BLaER1 (cell line): ENCODE data around the gene MMS19.

Source experiments
- H3K27ac ChIP-seq: shearing (Covaris generic); formaldehyde crosslinking; 2 replicates; pipeline ENCODE4 v1.8.1; 2022
- H3K27me3 ChIP-seq: shearing (Covaris generic); formaldehyde crosslinking; 2 replicates; pipeline ENCODE4 v1.8.1; 2022
- H3K36me3 ChIP-seq: shearing (Covaris generic); formaldehyde crosslinking; 2 replicates; pipeline ENCODE4 v1.8.1; 2022
- H3K4me1 ChIP-seq: shearing (Covaris generic); formaldehyde crosslinking; 2 replicates; pipeline ENCODE4 v1.8.1; 2022
- H3K4me2 ChIP-seq: shearing (Covaris generic); formaldehyde crosslinking; 2 replicates; pipeline ENCODE4 v1.8.1; 2022
- H3K4me3 ChIP-seq: shearing (Covaris generic); formaldehyde crosslinking; 2 replicates; pipeline ENCODE4 v1.8.1; 2022
- H3K9ac ChIP-seq: shearing (Covaris generic); formaldehyde crosslinking; 2 replicates; pipeline ENCODE4 v1.8.1; 2022
- H3K9me3 ChIP-seq: shearing (Covaris generic); formaldehyde crosslinking; 2 replicates; pipeline ENCODE4 v1.8.1; 2022
- H4K20me1 ChIP-seq: shearing (Covaris generic); formaldehyde crosslinking; 2 replicates; pipeline ENCODE4 v1.8.1; 2022
- Cebpa-rat ChIP-seq: shearing (Covaris generic); IDR thresholded peaks from 2 replicates; pipeline ENCODE4 v1.8.1; 2022

The MMS19 gene

GRCh38 chr10:97517096-97517750, 19.0 kb upstream of the MMS19 start:
- peak overlapping the region; percentile 67; the same call in 1 of the 2 replicates for H3K4me2 ChIP-seq
- no peak for TF ChIP-seq Cebpa-rat
- H3K27ac ChIP-seq, result no peak overlapping the region
- no peaks in the 10 kb centered on the region for H3K27me3 ChIP-seq
- no peaks in the 10 kb centered on the region for H3K9me3 ChIP-seq
- no peaks in the 10 kb centered on the region for H3K36me3 ChIP-seq
- H3K4me1 ChIP-seq, result peaks cover 36% of the 10 kb centered on the region
- H3K4me3 ChIP-seq, result no peak overlapping the region
- H4K20me1 ChIP-seq, result no peaks in the 10 kb centered on the region
- H3K9ac ChIP-seq, result no peak overlapping the region

GRCh38 chr10:97515271-97515978, 17.2 kb upstream of the MMS19 start:
- H3K27ac ChIP-seq, result no peak overlapping the region
- H3K9me3 ChIP-seq, result no peaks in the 10 kb centered on the region
- H3K4me2 ChIP-seq, result no peak overlapping the region
- no peak overlapping the region for H3K9ac ChIP-seq
- no peaks in the 10 kb centered on the region for H4K20me1 ChIP-seq
- no peak overlapping the region for H3K4me3 ChIP-seq
- no peaks in the 10 kb centered on the region for H3K36me3 ChIP-seq
- peaks cover 29% of the 10 kb centered on the region for H3K4me1 ChIP-seq
- H3K27me3 ChIP-seq, result no peaks in the 10 kb centered on the region
- TF ChIP-seq Cebpa-rat, result no peak

- TF ChIP-seq Cebpa-rat, result no peak
These were observed 16.1 kb upstream of the MMS19 start for GRCh38 chr10:97514344-97514743.

GRCh38 chr10:97512993-97513392, 14.8 kb upstream of the MMS19 start:
- no peak overlapping the region for H3K4me2 ChIP-seq
- H3K27ac ChIP-seq, result no peak overlapping the region
- no peaks in the 10 kb centered on the region for H4K20me1 ChIP-seq
- no peak overlapping the region for H3K4me3 ChIP-seq
- H3K27me3 ChIP-seq, result no peaks in the 10 kb centered on the region
- H3K9ac ChIP-seq, result no peak overlapping the region
- TF ChIP-seq Cebpa-rat, result no peak
- H3K9me3 ChIP-seq, result no peaks in the 10 kb centered on the region
- H3K4me1 ChIP-seq, result peaks cover 8% of the 10 kb centered on the region
- H3K36me3 ChIP-seq, result no peaks in the 10 kb centered on the region

More at GRCh38 chr10:97514344-97514743, 16.1 kb upstream of the MMS19 start:
- Histone ChIP-seq H3K27ac (no peak overlapping the region), H3K27me3 (no peaks in the 10 kb centered on the region), H3K4me2 (no peak overlapping the region), H3K4me3 (no peak overlapping the region), H3K9me3 (no peaks in the 10 kb centered on the region), H4K20me1 (no peaks in the 10 kb centered on the region), H3K9ac (no peak overlapping the region), H3K36me3 (no peaks in the 10 kb centered on the region), H3K4me1 (peaks cover 21% of the 10 kb centered on the region)

- no peak for TF ChIP-seq Cebpa-rat
- Histone ChIP-seq H3K9ac (no peak overlapping the region), H3K4me2 (no peak overlapping the region), H3K4me1 (no peaks in the 10 kb centered on the region), H4K20me1 (no peaks in the 10 kb centered on the region), H3K36me3 (no peaks in the 10 kb centered on the region), H3K9me3 (no peaks in the 10 kb centered on the region), H3K27me3 (no peaks in the 10 kb centered on the region), H3K27ac (no peak overlapping the region), H3K4me3 (no peak overlapping the region)
These were observed 13.7 kb upstream of the MMS19 start for GRCh38 chr10:97511711-97512440.

- no peak overlapping the region for H3K9ac ChIP-seq
- no peaks in the 10 kb centered on the region for H3K27me3 ChIP-seq
- H3K4me2 ChIP-seq, result no peak overlapping the region
- H4K20me1 ChIP-seq, result no peaks in the 10 kb centered on the region
- H3K27ac ChIP-seq, result no peak overlapping the region
- no peaks in the 10 kb centered on the region for H3K36me3 ChIP-seq
- no peak overlapping the region for H3K4me3 ChIP-seq
- no peaks in the 10 kb centered on the region for H3K9me3 ChIP-seq
- TF ChIP-seq Cebpa-rat, result no peak
- H3K4me1 ChIP-seq, result no peaks in the 10 kb centered on the region
These were observed 12.5 kb upstream of the MMS19 start for GRCh38 chr10:97510686-97511085.

GRCh38 chr10:97509120-97509680, 11.0 kb upstream of the MMS19 start:
- H3K36me3 ChIP-seq, result no peaks in the 10 kb centered on the region
- TF ChIP-seq Cebpa-rat, result no peak
- H3K4me1 ChIP-seq, result no peaks in the 10 kb centered on the region
- no peaks in the 10 kb centered on the region for H4K20me1 ChIP-seq
- H3K9me3 ChIP-seq, result no peaks in the 10 kb centered on the region
- no peak overlapping the region for H3K27ac ChIP-seq
- no peak overlapping the region for H3K4me2 ChIP-seq
- no peak overlapping the region for H3K9ac ChIP-seq
- H3K4me3 ChIP-seq, result no peak overlapping the region
- no peaks in the 10 kb centered on the region for H3K27me3 ChIP-seq

GRCh38 chr10:97508342-97508741, 10.1 kb upstream of the MMS19 start:
- Histone ChIP-seq H3K9ac (no peak overlapping the region), H3K4me3 (no peak overlapping the region), H3K27me3 (no peaks in the 10 kb centered on the region), H3K36me3 (no peaks in the 10 kb centered on the region), H3K9me3 (no peaks in the 10 kb centered on the region), H3K4me2 (no peak overlapping the region), H3K27ac (no peak overlapping the region), H3K4me1 (no peaks in the 10 kb centered on the region), H4K20me1 (no peaks in the 10 kb centered on the region)
- no peak for TF ChIP-seq Cebpa-rat

GRCh38 chr10:97506199-97506991, 8.2 kb upstream of the MMS19 start:
- TF ChIP-seq Cebpa-rat, result no peak
- Histone ChIP-seq H3K9me3 (no peaks in the 10 kb centered on the region), H3K4me1 (no peaks in the 10 kb centered on the region), H3K4me2 (no peak overlapping the region), H4K20me1 (no peaks in the 10 kb centered on the region), H3K4me3 (no peak overlapping the region), H3K27ac (no peak overlapping the region), H3K36me3 (no peaks in the 10 kb centered on the region), H3K9ac (no peak overlapping the region), H3K27me3 (peaks cover 11% of the 10 kb centered on the region)
